ENCODE measurements around the gene NSG2.
A peak's percentile ranks its signal among the peaks of the same experiment; 100 is the strongest.
"Not testable (repeated sequence)": the region's sequence is repeated elsewhere in the genome, so short reads cannot be mapped to it uniquely, and the experiment has no call there.

NSG2 gene

GRCh38 chr5:174045470-174046025, at the start of gene NSG2:
TSS of gene NSG2 (plus strand) at chr5:174045706. CDS start at chr5:174046756, 1,050 bp downstream.
- DNase-seq (ENCODE audit: low read depth): peak; percentile 11

- no peak for DNase-seq (ENCODE audit: low read depth)
Measured at GRCh38 chr5:173997331-173997730, 48.2 kb upstream of the NSG2 start.

GRCh38 chr5:173998531-173998930, 47.0 kb upstream of the NSG2 start:
- DNase-seq (ENCODE audit: low read depth): no peak

GRCh38 chr5:174000076-174000475, 45.4 kb upstream of the NSG2 start:
- no peak for DNase-seq (ENCODE audit: low read depth)

GRCh38 chr5:174003795-174004194, 41.7 kb upstream of the NSG2 start:
- DNase-seq (ENCODE audit: low read depth): no peak

GRCh38 chr5:174008922-174009321, 36.6 kb upstream of the NSG2 start:
- no peak for DNase-seq (ENCODE audit: low read depth)

GRCh38 chr5:174010365-174010764, 35.1 kb upstream of the NSG2 start:
- DNase-seq (ENCODE audit: low read depth): no peak

GRCh38 chr5:174011441-174011840, 34.1 kb upstream of the NSG2 start:
- no peak for DNase-seq (ENCODE audit: low read depth)

GRCh38 chr5:174020069-174020927, 25.2 kb upstream of the NSG2 start:
- DNase-seq (ENCODE audit: low read depth): not testable (repeated sequence)

- DNase-seq (ENCODE audit: low read depth): no peak
Measured at GRCh38 chr5:174020928-174021304, 24.6 kb upstream of the NSG2 start.

GRCh38 chr5:174022384-174023095, 23.0 kb upstream of the NSG2 start:
- no peak for DNase-seq (ENCODE audit: low read depth)

- no peak for DNase-seq (ENCODE audit: low read depth)
Measured at GRCh38 chr5:174030286-174030685, 15.2 kb upstream of the NSG2 start.

- no peak for DNase-seq (ENCODE audit: low read depth)
Measured at GRCh38 chr5:174044466-174045254, 846 bp upstream of the NSG2 start.

- DNase-seq (ENCODE audit: low read depth): no peak
Measured at GRCh38 chr5:174046558-174046957, 1.1 kb downstream of the NSG2 start.

- DNase-seq (ENCODE audit: low read depth): no peak
Measured at GRCh38 chr5:174047472-174048099, 2.1 kb downstream of the NSG2 start.

GRCh38 chr5:174052636-174053035, 7.1 kb downstream of the NSG2 start:
- no peak for DNase-seq (ENCODE audit: low read depth)

GRCh38 chr5:174053905-174054304, 8.4 kb downstream of the NSG2 start:
- no peak for DNase-seq (ENCODE audit: low read depth)

- no peak for DNase-seq (ENCODE audit: low read depth)
Measured at GRCh38 chr5:174056064-174056847, 10.8 kb downstream of the NSG2 start.

GRCh38 chr5:174057206-174057605, 11.7 kb downstream of the NSG2 start:
- no peak for DNase-seq (ENCODE audit: low read depth)

- no peak for DNase-seq (ENCODE audit: low read depth)
Measured at GRCh38 chr5:174058433-174059122, 13.1 kb downstream of the NSG2 start.

Measured in GM04504 (cell line).